Activated T-helper 1 cell treated with anti-CD3 and anti-CD28 coated beads, Interleukin-2, amount 50 U/mL, for 16 hours (primary cell): Measurements from ENCODE around the gene SVIL.
"Not testable (repeated sequence)": the region's sequence is repeated elsewhere in the genome, so short reads cannot be mapped to it uniquely, and the experiment has no call there.

Experiments
- DNase-seq, 2 donors: peaks; one replicate each; pipeline ENCODE4 v3.0.0-alpha.2; 2020; ENCODE audit warnings: low read depth in 1 of 2, low spot score in 1 of 2

The SVIL gene

GRCh38 chr10:29522061-29522855 lies 112.5 kb downstream of the SVIL start:
- DNase-seq, result no peak

- DNase-seq, result no peak
Measured at GRCh38 chr10:29519659-29520058, 115.1 kb downstream of the SVIL start.

- DNase-seq, result no peak
Measured at GRCh38 chr10:29517352-29517923, 117.3 kb downstream of the SVIL start.

- not testable (repeated sequence) for DNase-seq
Measured at GRCh38 chr10:29516309-29516932, 118.3 kb downstream of the SVIL start.

DNA sequence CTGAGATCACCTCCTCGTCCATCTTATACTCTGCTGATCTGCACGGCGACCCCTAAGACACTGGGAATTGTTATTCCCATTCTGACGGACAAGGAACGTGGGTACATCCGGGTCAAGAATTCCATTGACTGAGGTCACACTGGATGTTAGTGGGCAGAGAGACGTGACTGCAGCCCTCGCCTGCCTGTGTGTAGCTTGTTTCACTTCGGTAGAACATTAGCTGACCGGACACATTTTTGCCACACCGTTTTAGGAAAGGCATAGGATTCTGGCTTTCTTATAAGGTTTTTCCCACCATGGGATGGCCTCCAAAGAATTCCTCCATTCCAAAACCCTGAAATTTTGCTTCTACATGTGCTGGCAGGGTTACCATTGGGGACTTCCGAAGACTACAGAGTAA lies 118.9 kb downstream of the SVIL start:
- DNase-seq, result not testable (repeated sequence)

DNA sequence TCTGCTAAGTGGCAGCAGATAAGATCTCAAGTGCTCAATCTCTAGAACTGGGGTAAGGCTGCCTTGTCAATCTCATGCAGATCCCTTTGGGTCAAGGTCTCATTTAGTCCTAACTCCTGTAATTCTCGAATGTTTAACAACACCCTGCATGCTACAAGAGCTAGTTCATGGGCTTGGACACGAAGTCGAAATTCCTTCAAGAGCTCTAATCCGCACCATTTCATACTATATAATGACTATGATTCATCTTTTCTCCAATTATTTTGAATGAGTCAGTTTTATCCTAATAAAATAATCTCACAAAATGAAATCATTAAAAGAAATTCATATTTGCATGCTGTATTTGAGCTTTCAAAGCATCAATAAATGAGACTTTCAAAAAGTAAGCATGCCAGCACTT lies 119.7 kb downstream of the SVIL start:
- DNase-seq, result not testable (repeated sequence)

DNA sequence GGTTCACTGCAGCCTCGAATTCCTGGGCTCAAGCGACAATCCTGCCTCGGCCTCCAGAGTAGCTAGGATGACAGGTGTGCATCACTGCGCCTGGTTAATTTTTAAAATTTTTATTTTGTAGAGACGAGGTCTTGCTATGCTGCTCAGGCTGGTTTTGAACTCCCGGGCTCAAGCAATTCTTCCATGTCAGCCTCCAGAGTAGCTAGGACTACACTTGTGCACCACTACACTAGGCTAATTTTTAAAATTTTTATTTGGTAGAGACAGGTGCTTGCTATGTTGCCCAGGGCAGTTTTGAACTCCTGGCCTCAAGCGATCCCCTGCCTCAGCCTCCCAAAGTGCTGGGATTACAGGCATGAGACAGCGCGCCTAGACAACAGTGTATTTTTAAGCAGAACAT lies 120.5 kb downstream of the SVIL start:
- no peak for DNase-seq

DNA sequence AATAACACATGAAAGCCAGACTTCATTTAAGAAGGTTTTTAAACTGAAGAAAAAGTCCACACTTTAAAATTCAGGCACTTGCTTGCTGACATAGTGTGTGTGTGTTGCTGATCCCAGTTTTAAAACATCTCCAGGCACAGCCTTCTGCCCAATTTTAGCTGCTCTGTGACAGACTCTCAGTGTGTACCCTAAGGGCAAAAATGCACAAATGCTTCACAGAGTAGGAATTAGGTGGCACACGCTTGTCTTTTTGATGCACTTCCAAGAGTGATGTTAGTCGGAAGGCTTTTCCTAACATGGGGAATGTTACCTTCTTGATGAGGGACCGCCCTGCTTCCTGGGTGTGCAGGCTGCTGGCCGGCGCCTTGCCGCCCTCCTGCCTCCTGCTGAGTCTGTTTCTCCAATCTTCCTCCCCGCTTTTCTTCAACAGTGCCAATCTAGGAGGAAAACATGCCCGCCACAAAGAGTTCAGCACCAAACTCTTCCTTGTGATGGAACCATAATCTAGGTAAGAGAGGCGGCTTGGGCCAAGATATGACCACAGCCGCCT lies 122.3 kb downstream of the SVIL start:
- DNase-seq, result no peak

- DNase-seq, result not testable (repeated sequence)
Measured at GRCh38 chr10:29511806-29512205, 123.0 kb downstream of the SVIL start.

DNA sequence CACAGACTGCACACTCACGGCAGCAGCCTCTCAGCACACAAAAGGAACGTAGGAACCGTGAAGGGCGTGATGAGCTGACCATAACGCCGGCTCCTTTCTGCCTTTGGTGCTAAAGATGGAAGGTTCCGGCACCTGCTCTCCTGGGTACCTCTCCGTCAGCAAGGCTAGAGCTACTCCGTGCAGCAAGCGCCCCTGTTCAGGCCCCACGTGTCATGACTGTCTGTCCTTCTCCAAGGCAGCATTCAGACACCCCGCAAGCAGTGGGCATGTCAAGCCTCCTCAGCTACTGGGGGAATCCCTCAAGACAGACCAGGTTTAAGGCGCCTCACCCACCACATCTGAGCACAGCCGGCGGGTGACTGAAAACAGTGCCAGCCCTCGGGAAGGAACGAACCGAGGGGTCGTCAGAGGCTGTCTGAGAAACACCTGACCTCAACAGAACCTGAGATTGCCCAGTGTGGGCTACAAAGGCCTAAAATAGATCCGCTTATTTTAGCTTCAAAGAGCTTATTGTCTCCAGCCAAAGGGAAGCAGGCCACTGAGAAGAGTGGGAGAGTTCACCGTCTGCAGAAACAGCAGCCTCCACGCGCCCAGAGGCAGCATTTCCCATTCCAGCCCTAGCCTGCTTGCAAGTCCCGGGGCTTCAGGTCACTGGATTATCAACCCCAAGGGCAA lies 124.2 kb downstream of the SVIL start:
- not testable (repeated sequence) for DNase-seq

DNA sequence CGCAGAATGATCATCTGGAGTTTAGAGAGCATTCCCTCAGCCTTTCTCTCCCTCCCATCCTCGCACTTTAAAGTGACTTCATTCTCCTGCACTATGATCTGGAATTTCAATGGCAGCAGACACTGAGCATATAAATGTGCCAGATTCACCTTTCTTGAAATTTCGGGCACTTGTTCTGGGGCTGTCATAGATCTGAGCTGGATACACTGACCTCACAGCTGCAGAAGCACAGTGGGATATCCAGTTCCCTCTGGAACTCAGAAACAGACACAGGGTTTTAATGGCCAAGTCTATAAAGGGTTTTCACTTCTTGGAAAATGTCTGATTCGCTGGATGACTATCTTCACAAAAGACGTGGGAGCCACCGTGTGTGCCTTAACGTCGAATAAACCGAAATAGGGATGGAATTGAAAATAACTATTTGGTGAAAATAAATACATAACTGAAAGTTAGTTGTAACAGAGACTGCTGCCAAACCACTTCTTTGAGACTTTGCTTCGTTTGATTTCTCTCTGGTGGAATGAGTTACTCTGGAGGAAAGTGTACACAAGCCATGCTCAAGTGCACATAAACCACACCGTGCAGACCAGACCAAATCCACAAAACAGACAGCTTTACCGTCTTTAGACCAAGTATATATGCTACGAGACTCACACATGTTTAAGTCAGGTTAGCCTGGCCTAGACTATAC lies 126.1 kb downstream of the SVIL start:
- no peak for DNase-seq

- DNase-seq, result not testable (repeated sequence)
Measured at GRCh38 chr10:29507750-29508149, 127.0 kb downstream of the SVIL start.

GRCh38 chr10:29506324-29506921 lies 128.3 kb downstream of the SVIL start:
- DNase-seq, result not testable (repeated sequence)

DNA sequence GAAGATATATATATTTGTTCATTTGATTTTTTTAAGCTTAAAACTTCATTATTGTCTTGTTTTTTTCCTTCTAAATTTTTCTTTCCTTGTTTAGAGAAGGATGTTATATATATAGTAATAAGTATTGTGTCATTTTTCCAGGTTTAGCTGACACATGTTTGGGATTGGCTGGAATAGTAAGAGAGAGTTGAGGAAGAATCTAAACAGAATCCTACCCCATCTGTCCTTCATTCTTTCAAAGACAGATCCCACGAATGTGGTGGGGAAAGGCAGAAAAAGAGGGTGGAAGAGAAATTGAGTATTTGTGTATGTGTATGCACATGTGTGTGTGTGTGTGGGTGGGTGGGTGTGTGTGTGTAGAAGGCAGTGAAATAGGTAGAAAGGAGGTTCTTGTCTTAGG lies 132.4 kb downstream of the SVIL start:
- no peak for DNase-seq

DNA sequence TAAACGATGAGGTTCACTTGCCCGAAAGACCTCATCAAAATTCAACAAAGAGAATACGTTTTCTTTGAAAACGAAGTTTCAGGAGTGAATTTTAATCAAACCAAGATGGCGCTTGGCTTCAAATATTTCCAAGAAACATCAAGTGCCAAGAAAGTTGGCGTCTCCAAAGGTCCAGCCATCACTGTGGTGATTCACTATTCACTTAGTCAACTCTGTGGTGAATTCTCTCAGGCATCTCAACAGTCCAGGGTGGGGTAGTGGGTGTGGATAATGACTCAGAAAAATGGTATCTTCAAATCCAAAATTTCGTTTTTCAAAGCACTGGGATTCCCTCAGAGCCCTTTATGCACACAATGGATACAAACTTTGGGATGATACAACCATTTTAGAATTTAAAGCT lies 133.1 kb downstream of the SVIL start:
- no peak for DNase-seq

DNA sequence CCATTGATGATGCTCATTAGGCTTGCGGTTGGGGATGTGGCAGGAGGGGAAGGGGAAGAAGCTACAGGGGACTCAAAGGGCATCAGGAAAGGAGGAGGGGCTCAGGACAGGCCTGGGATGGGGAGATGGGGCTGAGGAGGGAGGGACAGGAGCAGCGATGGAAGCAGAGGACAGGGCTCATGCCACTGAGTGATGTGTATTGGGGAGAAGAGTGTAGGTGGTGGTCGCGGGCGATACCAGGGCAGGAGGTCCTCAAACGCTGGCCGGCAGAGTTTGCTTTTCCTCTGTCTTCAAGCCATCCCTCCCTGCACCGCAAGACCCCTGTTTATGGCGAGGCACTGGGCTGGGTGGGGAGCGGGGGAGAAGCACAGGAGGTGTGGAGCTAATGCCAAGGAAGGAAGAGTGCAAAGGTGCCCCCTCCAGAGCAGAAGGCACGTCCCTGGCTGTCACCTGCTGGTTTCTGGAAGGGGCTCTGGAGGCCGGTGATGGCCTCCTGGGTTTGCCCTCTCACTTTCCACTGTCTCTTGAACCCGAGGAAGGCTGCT lies 134.7 kb downstream of the SVIL start:
- DNase-seq, result no peak

- DNase-seq, result peak; percentile 37 to 45
Measured at GRCh38 chr10:29496341-29497162, 138.2 kb downstream of the SVIL start.

DNA sequence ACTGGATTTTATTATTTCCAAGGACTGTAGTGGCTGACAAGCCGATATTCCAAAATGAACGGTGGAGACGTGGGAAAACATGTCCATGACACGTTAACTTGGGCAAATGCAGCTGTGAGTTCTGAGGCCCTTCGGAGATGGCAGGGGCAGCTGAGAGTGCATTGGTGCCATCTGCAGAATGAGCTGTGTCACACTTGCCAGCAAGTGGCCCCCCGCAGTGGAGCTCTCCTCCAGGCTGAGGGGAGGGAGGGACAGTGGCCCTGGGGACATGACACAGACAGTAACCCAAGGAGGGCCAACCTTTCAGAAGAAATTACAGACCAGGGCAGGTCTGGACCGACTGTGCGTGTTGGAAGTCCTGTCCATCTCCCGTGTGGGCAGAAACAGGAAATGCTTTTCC lies 139.4 kb downstream of the SVIL start:
- DNase-seq, result no peak

GRCh38 chr10:29493697-29494096 lies 141.1 kb downstream of the SVIL start:
- DNase-seq, result no peak
